ENCODE results near the gene NME3. TPM values are rescaled to one million over a fixed set of nuclear protein-coding genes. Genes with fewer than 3 reads are reported as not detected.

NME3 gene
- total and polyA plus RNA-seq, 9 of the 15 experiments (the other 6 are each of a cell fraction or from before 2014, with no cell fraction given): 0.68 to 76.3 (median 11.5) TPM

DNA sequence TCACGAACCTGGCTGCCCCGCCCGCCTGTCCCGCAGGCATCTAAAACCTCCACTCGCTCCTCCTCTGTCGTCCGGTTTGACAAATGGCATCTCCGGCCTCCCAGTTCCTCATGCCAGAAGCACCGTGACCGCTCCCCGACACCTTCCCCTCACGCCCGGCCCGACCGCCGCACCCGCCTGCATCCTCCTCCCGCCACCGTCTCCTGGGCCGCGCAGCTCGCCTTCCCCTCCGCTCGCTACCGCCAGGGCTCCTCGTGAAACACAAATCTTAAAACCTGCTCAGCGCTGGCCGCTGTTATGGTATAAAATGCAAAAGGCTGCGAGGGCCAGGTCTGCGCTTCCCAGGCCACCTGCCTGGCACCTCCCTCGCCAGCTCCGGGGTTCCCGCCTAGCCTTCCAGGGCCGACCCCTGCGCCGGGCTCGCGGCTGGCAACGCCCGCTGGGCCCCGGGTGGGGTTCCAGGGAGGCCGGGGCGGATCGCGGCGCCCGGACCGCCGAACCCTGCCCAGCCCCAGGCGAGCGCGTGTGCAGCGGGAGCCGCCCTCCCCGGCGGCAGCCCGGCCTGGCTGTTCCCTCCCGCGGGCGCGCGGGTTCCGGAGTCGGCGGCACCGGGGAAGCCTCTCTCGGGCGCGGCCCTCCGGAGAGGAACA is 10.5 kb upstream of the NME3 start (continued):
- TF ChIP-seq, protein P1, sequence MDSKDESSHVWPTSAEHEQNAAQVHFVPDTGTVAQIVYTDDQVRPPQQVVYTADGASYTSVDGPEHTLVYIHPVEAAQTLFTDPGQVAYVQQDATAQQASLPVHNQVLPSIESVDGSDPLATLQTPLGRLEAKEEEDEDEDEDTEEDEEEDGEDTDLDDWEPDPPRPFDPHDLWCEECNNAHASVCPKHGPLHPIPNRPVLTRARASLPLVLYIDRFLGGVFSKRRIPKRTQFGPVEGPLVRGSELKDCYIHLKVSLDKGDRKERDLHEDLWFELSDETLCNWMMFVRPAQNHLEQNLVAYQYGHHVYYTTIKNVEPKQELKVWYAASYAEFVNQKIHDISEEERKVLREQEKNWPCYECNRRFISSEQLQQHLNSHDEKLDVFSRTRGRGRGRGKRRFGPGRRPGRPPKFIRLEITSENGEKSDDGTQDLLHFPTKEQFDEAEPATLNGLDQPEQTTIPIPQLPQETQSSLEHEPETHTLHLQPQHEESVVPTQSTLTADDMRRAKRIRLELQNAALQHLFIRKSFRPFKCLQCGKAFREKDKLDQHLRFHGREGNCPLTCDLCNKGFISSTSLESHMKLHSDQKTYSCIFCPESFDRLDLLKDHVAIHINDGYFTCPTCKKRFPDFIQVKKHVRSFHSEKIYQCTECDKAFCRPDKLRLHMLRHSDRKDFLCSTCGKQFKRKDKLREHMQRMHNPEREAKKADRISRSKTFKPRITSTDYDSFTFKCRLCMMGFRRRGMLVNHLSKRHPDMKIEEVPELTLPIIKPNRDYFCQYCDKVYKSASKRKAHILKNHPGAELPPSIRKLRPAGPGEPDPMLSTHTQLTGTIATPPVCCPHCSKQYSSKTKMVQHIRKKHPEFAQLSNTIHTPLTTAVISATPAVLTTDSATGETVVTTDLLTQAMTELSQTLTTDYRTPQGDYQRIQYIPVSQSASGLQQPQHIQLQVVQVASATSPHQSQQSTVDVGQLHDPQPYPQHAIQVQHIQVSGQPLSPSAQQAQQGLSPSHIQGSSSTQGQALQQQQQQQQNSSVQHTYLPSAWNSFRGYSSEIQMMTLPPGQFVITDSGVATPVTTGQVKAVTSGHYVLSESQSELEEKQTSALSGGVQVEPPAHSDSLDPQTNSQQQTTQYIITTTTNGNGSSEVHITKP (IDR thresholded peaks at IDR 0.05; ENCODE audit: partially characterized antibody): no peak
- TF ChIP-seq FOSL1 (tag; conservative IDR thresholded peaks at IDR 0.05) (no peak), KAT7 (CRISPR knock-in tag; IDR thresholded peaks at IDR 0.05; ENCODE audit: borderline replicate concordance) (peak; percentile 67; the same call in 1 of the 2 replicates), GATAD2B (IDR thresholded peaks at IDR 0.05; ENCODE audit: borderline replicate concordance) (peak; percentile 70; the same call in 1 of the 2 replicates), MYNN (IDR thresholded peaks at IDR 0.05) (0 out of 2 replicates have a peak, but pooled peaks have one; percentile 16), MYNN (CRISPR knock-in tag; IDR thresholded peaks at IDR 0.05) (no peak), ILF3 (IDR thresholded peaks at IDR 0.05; ENCODE audit: borderline replicate concordance) (0 out of 2 replicates have a peak, but pooled peaks have one; percentile 21), LEF1 (IDR thresholded peaks at IDR 0.05) (no peak), ZFX (CRISPR knock-in tag; IDR thresholded peaks at IDR 0.05) (peak; percentile 39; the same call in 1 of the 2 replicates), SAFB2 (IDR thresholded peaks at IDR 0.05; ENCODE audit: borderline replicate concordance, low read depth, low read length, severe bottlenecking) (no peak), IFI16 (CRISPR knock-in tag; IDR thresholded peaks at IDR 0.05) (no peak), C11orf30 (IDR thresholded peaks at IDR 0.05; ENCODE audit: low read depth) (no peak)
- TF ChIP-seq, protein P2, sequence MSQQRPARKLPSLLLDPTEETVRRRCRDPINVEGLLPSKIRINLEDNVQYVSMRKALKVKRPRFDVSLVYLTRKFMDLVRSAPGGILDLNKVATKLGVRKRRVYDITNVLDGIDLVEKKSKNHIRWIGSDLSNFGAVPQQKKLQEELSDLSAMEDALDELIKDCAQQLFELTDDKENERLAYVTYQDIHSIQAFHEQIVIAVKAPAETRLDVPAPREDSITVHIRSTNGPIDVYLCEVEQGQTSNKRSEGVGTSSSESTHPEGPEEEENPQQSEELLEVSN (IDR thresholded peaks at IDR 0.05; ENCODE audit: borderline replicate concordance in 1 of 2, extremely low read depth in 1 of 2, insufficient read depth in 1 of 2, insufficient read length in 1 of 2, low read depth in 1 of 2, low read length in 1 of 2, poor library complexity in 1 of 2, severe bottlenecking in 1 of 2): peak in 1 of 2 experiments; percentile 73
- TF ChIP-seq, protein P3, sequence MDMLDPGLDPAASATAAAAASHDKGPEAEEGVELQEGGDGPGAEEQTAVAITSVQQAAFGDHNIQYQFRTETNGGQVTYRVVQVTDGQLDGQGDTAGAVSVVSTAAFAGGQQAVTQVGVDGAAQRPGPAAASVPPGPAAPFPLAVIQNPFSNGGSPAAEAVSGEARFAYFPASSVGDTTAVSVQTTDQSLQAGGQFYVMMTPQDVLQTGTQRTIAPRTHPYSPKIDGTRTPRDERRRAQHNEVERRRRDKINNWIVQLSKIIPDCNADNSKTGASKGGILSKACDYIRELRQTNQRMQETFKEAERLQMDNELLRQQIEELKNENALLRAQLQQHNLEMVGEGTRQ (CRISPR knock-in tag; IDR thresholded peaks at IDR 0.05): no peak
- TF ChIP-seq, protein P4, sequence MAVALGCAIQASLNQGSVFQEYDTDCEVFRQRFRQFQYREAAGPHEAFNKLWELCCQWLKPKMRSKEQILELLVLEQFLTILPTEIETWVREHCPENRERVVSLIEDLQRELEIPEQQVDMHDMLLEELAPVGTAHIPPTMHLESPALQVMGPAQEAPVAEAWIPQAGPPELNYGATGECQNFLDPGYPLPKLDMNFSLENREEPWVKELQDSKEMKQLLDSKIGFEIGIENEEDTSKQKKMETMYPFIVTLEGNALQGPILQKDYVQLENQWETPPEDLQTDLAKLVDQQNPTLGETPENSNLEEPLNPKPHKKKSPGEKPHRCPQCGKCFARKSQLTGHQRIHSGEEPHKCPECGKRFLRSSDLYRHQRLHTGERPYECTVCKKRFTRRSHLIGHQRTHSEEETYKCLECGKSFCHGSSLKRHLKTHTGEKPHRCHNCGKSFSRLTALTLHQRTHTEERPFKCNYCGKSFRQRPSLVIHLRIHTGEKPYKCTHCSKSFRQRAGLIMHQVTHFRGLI (CRISPR knock-in tag; IDR thresholded peaks at IDR 0.05): no peak
- TF ChIP-seq, protein P5, sequence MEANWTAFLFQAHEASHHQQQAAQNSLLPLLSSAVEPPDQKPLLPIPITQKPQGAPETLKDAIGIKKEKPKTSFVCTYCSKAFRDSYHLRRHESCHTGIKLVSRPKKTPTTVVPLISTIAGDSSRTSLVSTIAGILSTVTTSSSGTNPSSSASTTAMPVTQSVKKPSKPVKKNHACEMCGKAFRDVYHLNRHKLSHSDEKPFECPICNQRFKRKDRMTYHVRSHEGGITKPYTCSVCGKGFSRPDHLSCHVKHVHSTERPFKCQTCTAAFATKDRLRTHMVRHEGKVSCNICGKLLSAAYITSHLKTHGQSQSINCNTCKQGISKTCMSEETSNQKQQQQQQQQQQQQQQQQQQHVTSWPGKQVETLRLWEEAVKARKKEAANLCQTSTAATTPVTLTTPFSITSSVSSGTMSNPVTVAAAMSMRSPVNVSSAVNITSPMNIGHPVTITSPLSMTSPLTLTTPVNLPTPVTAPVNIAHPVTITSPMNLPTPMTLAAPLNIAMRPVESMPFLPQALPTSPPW (CRISPR knock-in tag; IDR thresholded peaks at IDR 0.05): no peak
- TF ChIP-seq, protein P6, sequence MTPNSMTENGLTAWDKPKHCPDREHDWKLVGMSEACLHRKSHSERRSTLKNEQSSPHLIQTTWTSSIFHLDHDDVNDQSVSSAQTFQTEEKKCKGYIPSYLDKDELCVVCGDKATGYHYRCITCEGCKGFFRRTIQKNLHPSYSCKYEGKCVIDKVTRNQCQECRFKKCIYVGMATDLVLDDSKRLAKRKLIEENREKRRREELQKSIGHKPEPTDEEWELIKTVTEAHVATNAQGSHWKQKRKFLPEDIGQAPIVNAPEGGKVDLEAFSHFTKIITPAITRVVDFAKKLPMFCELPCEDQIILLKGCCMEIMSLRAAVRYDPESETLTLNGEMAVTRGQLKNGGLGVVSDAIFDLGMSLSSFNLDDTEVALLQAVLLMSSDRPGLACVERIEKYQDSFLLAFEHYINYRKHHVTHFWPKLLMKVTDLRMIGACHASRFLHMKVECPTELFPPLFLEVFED (CRISPR knock-in tag; conservative IDR thresholded peaks at IDR 0.05): no peak
